K562 (cell line): ENCODE data around the gene TBX1. TPM values are rescaled to one million over a fixed set of nuclear protein-coding genes. Genes with fewer than 3 reads are reported as not detected.
A peak's percentile ranks its signal among the peaks of the same experiment; 100 is the strongest.

Experiments
- BRD4 ChIP-seq: fragments of 200-600 bp; sonication (generic); IDR thresholded peaks from 2 replicates; pipeline ENCODE4 v1.6.1; 2017; ENCODE audit warnings: inconsistent platforms
- RBM25 ChIP-seq: fragments of 200-400 bp; formaldehyde crosslinking; IDR thresholded peaks from 2 replicates; pipeline ENCODE4 v1.6.1; 2018; ENCODE audit warnings: low read length, low read depth, moderate library complexity; ENCODE audit not compliant: severe bottlenecking
- SPI1 ChIP-seq: IDR thresholded peaks from 2 replicates; pipeline ENCODE4 v1.6.1; 2011; ENCODE audit warnings: low read depth, low read length, control low read depth, borderline replicate concordance
- TBL1XR1 ChIP-seq, 2 experiments: IDR thresholded peaks; 2 replicates each; pipeline ENCODE4 v1.6.1; 2012; ENCODE audit warnings: improper control_type of control experiment in 2 of 2, low read length in 2 of 2, mild to moderate bottlenecking in 1 of 2
- ZNF764 ChIP-seq: fragments of 250-450 bp; sonication (Bioruptor Pico); IDR thresholded peaks from 2 replicates; pipeline ENCODE4 v1.4.0; 2020; ENCODE audit warnings: low read depth, mild to moderate bottlenecking, moderate library complexity
- polyA plus RNA-seq, 8 experiments: library from polyadenylated mRNA; depleted of rRNA in 4 of 8; stranded (reverse) in 5 of 8; unstranded in 3 of 8; fragments of >200 nt; fragmentation: Nextera tagmentation in 2 of 8; fragmentation: Illumina TruSeq in 1 of 8; extraction: Ambion mirVana in 2 of 8; extraction: Trizol in 1 of 8; gene quantifications; 2 replicates each; pipeline versions ENCODE4 v1.2.1 to v1.2.3, GENCODE V29; 2011 to 2014; ENCODE audit warnings: inconsistent platforms in 1 of 8, missing spikeins in 1 of 8
- total RNA-seq, 7 experiments: library from RNA; depleted of rRNA in 6 of 7; stranded (reverse); fragments of >200 nt in 6 of 7; fragmentation: Illumina TruSeq in 2 of 7; extraction: Trizol in 2 of 7; gene quantifications; 2 replicates each; pipeline versions ENCODE4 v1.2.1 to v1.2.3, GENCODE V29; 2011 to 2021; ENCODE audit warnings: low replicate concordance in 1 of 7
- TF ChIP-seq, protein P1 (sequence below): fragments of 250-450 bp; sonication (Bioruptor Pico); IDR thresholded peaks from 2 replicates; pipeline ENCODE4 v1.5.0; 2020; ENCODE audit warnings: mild to moderate bottlenecking, borderline replicate concordance
- TF ChIP-seq, protein P2 (sequence below): fragments of 250-450 bp; sonication (Bioruptor Pico); IDR thresholded peaks from 2 replicates; pipeline ENCODE4 v1.9.0; 2021; ENCODE audit warnings: mild to moderate bottlenecking, inconsistent platforms

Gene TBX1
- total and polyA plus RNA-seq, 9 of the 15 experiments (the other 6 are each of a cell fraction or from before 2014, with no cell fraction given) = 0.07 to 35.0 (median 3.9) TPM

DNA sequence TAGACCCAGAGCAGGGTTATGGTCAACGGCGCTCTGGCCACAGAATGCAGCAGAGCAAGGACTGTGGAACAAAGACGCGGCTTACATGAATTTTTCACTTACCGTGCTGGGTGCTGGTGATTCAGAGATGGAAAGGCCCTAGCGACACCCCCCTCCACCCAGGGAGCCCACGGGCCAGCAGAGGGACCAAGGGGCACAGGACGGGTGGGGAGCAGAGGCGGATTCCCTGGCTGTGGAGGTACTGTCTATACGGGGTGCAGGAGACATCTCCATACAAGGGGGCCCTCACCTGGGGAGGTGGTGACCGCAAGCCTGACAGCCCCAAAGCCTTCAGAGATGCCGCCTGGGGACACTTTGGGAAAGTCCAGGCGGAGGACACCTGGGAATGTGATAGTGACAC, 47.3 kb upstream of the TBX1 start (continued):
- TF ChIP-seq, protein P1, sequence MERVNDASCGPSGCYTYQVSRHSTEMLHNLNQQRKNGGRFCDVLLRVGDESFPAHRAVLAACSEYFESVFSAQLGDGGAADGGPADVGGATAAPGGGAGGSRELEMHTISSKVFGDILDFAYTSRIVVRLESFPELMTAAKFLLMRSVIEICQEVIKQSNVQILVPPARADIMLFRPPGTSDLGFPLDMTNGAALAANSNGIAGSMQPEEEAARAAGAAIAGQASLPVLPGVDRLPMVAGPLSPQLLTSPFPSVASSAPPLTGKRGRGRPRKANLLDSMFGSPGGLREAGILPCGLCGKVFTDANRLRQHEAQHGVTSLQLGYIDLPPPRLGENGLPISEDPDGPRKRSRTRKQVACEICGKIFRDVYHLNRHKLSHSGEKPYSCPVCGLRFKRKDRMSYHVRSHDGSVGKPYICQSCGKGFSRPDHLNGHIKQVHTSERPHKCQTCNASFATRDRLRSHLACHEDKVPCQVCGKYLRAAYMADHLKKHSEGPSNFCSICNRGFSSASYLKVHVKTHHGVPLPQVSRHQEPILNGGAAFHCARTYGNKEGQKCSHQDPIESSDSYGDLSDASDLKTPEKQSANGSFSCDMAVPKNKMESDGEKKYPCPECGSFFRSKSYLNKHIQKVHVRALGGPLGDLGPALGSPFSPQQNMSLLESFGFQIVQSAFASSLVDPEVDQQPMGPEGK (CRISPR knock-in tag) = no peak
- TF ChIP-seq BRD4 = no peak
- TF ChIP-seq ZNF764 (CRISPR knock-in tag) = peak; percentile 47; the same call in 1 of the 2 replicates
- TF ChIP-seq TBL1XR1 (IDR thresholded peaks at IDR 0.05; ENCODE audit: low read length in 2 of 2) = peak in 1 of 2 experiments; percentile 26; a peak in 1 of 4 replicates
- TF ChIP-seq, protein P2, sequence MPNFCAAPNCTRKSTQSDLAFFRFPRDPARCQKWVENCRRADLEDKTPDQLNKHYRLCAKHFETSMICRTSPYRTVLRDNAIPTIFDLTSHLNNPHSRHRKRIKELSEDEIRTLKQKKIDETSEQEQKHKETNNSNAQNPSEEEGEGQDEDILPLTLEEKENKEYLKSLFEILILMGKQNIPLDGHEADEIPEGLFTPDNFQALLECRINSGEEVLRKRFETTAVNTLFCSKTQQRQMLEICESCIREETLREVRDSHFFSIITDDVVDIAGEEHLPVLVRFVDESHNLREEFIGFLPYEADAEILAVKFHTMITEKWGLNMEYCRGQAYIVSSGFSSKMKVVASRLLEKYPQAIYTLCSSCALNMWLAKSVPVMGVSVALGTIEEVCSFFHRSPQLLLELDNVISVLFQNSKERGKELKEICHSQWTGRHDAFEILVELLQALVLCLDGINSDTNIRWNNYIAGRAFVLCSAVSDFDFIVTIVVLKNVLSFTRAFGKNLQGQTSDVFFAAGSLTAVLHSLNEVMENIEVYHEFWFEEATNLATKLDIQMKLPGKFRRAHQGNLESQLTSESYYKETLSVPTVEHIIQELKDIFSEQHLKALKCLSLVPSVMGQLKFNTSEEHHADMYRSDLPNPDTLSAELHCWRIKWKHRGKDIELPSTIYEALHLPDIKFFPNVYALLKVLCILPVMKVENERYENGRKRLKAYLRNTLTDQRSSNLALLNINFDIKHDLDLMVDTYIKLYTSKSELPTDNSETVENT = peak; percentile 25; the same call in 1 of the 2 replicates
- TF ChIP-seq RBM25 = no peak
- TF ChIP-seq SPI1 = no peak
